Measurements from ENCODE around the gene TGM3. TPM values are rescaled to one million over a fixed set of nuclear protein-coding genes. Genes with fewer than 3 reads are reported as not detected.
A peak's percentile ranks its signal among the peaks of the same experiment; 100 is the strongest.

Gene TGM3
- total and polyA plus RNA-seq, 12 donors = 0.22 TPM; not detected in 11

DNA sequence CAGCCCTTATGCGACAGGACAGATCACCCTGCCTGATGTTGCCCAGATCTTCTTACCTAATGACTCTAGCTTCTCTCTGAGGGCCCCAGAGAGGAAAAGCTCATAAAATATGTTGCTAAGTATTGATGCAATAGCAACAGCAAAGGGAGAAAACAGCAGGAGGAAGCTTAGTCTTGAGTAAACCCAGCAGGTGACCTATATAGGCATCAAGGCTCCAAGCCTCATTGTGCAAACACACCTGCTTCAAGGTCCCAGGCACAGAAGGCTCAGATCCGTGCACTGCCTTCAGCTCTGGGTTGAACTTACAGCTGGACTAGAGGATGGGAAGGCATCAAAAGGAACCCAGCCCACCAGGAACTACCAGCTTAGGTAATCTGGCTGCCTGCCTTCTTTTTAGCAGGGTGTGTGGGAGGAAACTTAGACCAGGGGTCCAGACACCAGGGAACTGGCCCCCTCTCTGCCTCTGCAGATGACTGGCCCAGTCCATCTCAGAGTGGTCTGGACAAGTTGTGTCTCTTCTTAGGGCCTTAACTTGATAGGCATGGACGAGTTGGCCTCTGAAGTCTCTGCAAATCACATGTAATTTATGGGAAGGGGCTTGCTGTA lies 34.4 kb downstream of the TGM3 start:
- ATAC-seq = no peak
- intact Hi-C loops (cut with DNase I) = no loop called here
- H3K4me1 ChIP-seq = no peaks in the 10 kb centered on the region
- H3K36me3 ChIP-seq = no peaks in the 10 kb centered on the region
- DNase-seq = no peak
- H3K27me3 ChIP-seq = peaks cover 0 to 33% (median 18%) of the 10 kb centered on the region in 7 donors
- no peaks in the 10 kb centered on the region for H3K9me3 ChIP-seq
- peak overlapping the region in 1 of 10 donors; percentile 14 for H3K27ac ChIP-seq
- WGBS, 2 donors = 75 to 80% methylated on average over 3 of the region's 3 CpGs
- no peak overlapping the region for H3K4me3 ChIP-seq
- TF ChIP-seq, protein P1, sequence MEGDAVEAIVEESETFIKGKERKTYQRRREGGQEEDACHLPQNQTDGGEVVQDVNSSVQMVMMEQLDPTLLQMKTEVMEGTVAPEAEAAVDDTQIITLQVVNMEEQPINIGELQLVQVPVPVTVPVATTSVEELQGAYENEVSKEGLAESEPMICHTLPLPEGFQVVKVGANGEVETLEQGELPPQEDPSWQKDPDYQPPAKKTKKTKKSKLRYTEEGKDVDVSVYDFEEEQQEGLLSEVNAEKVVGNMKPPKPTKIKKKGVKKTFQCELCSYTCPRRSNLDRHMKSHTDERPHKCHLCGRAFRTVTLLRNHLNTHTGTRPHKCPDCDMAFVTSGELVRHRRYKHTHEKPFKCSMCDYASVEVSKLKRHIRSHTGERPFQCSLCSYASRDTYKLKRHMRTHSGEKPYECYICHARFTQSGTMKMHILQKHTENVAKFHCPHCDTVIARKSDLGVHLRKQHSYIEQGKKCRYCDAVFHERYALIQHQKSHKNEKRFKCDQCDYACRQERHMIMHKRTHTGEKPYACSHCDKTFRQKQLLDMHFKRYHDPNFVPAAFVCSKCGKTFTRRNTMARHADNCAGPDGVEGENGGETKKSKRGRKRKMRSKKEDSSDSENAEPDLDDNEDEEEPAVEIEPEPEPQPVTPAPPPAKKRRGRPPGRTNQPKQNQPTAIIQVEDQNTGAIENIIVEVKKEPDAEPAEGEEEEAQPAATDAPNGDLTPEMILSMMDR (IDR thresholded peaks at IDR 0.05) = no peak

DNA sequence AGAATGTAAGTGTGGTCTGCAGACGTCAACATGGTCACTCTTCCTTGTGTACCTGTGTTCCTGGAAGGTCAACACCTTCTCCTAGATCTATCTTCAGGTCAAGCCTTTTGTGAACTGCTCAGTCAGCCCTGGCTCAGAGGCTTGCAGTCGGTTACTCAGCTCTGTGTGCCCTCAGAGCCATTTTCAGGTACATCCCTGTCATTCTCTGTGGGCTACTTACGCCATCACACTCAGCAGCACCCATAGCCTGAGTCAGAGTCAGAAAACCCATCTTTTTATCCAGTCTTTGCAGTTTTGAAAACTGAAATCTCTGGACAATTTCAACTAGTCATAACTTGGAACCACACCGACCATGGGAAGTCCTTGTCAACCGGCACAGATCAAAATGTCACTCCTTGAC lies 35.3 kb downstream of the TGM3 start:
- DNase-seq = no peak
- no peak overlapping the region for H3K4me3 ChIP-seq
- ATAC-seq = no peak
- H3K9me3 ChIP-seq = no peaks in the 10 kb centered on the region
- TF ChIP-seq, protein P1 (IDR thresholded peaks at IDR 0.05) = no peak
- WGBS, 2 donors = 76 to 79% methylated on average over 5 of the region's 5 CpGs
- no peaks in the 10 kb centered on the region for H3K4me1 ChIP-seq
- intact Hi-C loops (cut with DNase I) = no loop called here
- no peaks in the 10 kb centered on the region for H3K36me3 ChIP-seq
- H3K27me3 ChIP-seq = peaks cover 0 to 27% (median 9%) of the 10 kb centered on the region in 7 donors
- H3K27ac ChIP-seq = no peak overlapping the region

DNA sequence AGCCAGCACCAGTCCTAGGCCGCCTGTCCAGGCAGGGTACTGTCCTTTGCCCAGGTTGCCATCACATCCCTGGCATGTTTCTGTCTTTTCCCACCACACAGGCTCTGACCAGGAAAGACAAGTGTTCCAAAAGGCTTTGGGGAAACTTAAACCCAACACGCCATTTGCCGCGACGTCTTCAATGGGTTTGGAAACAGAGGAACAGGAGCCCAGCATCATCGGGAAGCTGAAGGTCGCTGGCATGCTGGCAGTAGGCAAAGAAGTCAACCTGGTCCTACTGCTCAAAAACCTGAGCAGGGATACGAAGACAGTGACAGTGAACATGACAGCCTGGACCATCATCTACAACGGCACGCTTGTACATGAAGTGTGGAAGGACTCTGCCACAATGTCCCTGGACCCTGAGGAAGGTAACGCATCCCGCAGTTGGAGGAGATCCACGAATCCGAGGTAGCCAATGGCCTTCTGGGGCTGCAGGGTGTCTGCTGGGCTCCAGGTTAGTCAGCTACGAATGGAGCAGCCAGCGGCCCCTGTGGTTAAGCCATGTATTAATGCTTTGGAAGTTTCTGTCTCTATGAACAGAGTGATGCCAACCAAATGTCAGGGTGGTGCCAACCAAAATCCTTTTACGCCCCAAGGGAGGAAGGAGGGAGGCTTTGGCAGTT lies 36.2 kb downstream of the TGM3 start:
- 89 to 92% methylated on average over 17 of the region's 17 CpGs for WGBS, 2 donors
- Histone ChIP-seq H3K4me1 (no peaks in the 10 kb centered on the region), H3K36me3 (no peaks in the 10 kb centered on the region), H3K27me3 (peaks cover 0 to 26% (median 7%) of the 10 kb centered on the region in 7 donors), H3K4me3 (no peak overlapping the region), H3K9me3 (no peaks in the 10 kb centered on the region), H3K27ac (no peak overlapping the region)
- intact Hi-C loops (cut with DNase I) = no loop called here
- TF ChIP-seq, protein P1 (IDR thresholded peaks at IDR 0.05) = no peak
- ATAC-seq (no peak), DNase-seq (no peak)

DNA sequence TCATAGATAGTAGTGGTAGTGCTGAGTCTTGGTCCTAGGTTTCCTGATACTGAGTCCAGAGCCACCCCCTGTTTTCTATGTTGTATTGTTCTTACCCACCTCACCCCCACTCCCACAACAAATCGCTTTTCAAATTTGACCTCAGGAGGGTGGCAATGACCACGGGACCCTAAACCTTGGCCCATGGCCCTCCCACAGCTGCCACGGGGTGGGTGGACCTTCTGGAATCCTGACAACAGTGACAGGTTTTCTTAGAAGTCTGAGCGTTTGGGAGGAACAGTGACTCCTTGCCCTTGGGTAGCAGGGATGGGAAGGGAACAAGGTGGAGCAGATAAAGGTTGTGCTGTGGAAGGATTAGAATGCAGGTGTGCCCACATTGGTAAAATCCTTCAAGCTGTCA lies 36.9 kb downstream of the TGM3 start:
- H3K27ac ChIP-seq = no peak overlapping the region
- intact Hi-C loops (cut with DNase I) = no loop called here
- no peak for DNase-seq
- H3K9me3 ChIP-seq = no peaks in the 10 kb centered on the region
- TF ChIP-seq, protein P1 (IDR thresholded peaks at IDR 0.05) = no peak
- no peaks in the 10 kb centered on the region for H3K4me1 ChIP-seq
- H3K36me3 ChIP-seq = no peaks in the 10 kb centered on the region
- no peak for ATAC-seq
- peaks cover 0 to 26% (median 7%) of the 10 kb centered on the region in 7 donors for H3K27me3 ChIP-seq
- 57 to 63% methylated on average over 4 of the region's 4 CpGs for WGBS, 2 donors
- H3K4me3 ChIP-seq = no peak overlapping the region

Measured in heart right ventricle (tissue), 16 donors.